Germinal center (tissue), 1 donor: ENCODE results near the gene TAMM41.
A peak's percentile ranks its signal among the peaks of the same experiment; 100 is the strongest.
"Not testable (repeated sequence)": the region's sequence is repeated elsewhere in the genome, so short reads cannot be mapped to it uniquely, and the experiment has no call there.

Experiments used
- DNase-seq: peaks from one replicate; pipeline ENCODE4 v3.0.0; 2012; ENCODE audit warnings: mixed read lengths, low spot score

TAMM41 gene

DNA sequence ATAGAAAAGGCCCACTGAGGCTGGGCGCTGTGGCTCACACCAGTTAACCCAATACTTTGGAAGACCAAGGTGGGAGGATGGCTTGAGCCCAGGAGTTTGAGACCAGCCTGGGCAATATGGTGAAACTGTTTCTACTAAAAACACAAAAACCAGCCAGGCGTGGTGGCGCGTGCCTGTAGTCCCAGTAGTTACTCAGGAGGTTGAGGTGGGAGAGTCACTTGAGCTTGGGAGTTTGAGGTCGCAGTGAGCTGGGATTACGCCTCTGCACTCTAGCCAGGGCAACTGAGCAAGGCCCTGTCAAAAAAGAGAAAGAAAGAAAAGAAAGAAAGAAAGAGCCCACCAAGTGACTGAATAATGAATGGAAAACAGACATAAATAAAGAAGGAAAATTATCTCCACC, 32.0 kb downstream of the TAMM41 start:
- DNase-seq, result no peak

DNA sequence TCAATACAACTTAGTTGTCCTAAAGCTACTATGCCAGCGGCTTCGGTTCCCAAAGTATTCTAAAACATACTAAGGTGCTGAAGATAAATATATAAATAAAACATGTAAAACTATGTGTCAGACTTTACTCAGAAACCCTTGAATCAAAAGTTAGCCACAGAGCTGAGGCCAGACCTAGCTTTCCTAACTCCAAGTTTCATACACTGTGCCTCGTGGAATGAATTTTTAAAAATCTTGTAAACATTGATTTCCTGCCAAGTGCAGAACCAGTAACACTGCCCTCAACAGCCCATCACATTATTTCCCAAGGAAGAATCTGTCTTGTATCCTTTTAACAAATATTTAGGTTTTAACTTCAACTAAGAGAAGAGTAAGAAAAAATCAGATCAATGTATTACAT, 36.4 kb downstream of the TAMM41 start:
- no peak for DNase-seq

DNA sequence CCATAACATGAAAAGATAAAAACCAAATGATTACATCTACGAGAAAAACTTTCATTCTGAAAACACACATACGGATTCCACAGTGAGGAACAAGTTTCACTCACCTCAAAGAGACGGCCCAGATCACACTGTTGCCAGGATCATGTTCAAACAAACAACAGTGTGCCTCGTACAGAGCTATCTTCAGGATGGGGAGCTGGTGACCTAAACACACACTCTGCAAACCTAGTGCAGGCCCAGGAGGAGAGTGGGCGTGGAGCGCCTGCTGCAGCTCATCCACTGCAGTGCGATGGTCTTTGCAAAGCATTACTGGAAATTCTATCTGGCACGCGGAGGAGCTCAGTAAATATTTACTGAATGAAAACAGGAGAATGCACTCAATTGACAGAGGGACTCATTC, 38.5 kb downstream of the TAMM41 start:
- DNase-seq, result no peak

- no peak for DNase-seq
Measured at GRCh38 chr3:11807686-11808085, 39.0 kb downstream of the TAMM41 start.

GRCh38 chr3:11805716-11806115, 41.0 kb downstream of the TAMM41 start:
- DNase-seq, result no peak

DNA sequence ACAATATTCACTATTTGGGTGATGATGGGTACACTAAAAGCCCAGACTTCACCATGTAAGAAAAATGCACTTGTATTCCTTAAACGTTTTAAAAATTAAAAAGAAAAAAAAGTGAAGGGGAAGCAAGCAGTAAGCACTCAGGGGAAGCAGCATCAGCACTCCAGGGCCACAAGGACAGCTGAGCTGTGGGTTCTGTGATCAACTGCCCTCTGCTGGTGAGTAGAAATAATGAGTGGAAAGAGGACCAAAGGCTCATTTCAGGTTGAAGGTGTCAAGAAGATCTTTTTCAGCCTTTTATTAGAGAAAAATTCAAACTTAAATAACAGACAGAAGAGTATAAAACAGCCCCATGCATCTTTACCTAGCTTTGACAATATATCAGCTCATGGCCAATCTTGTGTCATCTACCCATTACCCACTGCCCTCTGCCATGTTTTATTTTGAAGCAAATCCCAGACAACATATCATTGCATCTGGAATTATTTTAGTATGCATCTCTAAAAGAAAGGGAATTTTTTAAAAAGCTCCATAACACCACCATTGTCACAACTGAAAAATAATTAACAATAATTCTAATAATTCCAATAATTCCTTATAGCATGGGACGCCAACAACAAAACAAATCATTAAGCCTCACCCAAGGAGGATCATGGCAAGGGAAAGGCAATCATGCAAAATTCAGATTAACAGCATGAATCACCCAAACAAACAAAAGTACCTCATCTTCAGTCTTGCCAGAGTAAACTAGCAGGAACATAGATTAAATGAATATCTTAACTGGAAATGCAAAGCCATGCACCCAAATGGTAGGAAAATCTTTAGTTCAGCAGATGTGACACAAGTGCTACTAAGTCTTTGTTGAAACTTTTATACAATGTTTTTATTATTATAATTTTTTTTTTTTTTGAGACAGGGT, 42.5 kb downstream of the TAMM41 start:
- peak; percentile 71 for DNase-seq

DNA sequence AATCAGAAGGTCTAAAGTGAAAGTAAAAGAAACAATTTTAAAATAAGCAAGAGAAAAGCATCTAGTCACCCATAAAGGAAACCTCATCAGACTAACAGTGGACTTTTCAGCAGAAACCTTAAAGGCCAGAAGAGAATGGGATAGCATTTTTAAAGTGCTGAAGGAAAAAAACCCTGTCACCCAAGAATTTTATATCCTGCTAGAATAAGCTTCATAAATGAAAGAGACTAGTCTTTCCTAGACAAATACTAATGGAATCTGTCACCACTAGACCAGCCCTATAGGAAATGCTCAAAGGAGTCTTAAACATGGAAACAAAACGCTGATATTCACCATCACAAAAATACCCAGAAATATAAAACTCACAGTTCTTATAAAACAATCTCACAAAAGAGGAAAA, 46.9 kb downstream of the TAMM41 start:
- DNase-seq, result no peak

DNA sequence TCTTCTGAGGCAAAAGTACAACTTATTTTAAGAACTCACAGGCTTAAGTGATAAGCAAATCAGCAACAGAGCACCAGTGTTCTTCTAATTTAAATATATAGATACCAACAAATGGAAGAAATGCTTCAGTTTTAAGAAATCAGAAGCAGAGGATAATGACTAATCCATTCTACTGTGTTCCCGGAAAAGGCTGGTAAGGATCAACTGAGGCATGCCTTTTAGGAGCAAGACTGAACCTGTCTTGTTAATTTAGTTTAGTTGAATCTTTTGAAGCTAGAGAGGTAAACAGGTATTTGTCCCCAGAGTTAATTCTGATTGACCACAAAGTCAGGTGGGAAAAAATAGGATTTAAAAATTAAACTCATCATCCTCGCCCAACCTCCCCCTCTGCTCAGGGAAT, 51.8 kb downstream of the TAMM41 start:
- DNase-seq, result no peak

DNA sequence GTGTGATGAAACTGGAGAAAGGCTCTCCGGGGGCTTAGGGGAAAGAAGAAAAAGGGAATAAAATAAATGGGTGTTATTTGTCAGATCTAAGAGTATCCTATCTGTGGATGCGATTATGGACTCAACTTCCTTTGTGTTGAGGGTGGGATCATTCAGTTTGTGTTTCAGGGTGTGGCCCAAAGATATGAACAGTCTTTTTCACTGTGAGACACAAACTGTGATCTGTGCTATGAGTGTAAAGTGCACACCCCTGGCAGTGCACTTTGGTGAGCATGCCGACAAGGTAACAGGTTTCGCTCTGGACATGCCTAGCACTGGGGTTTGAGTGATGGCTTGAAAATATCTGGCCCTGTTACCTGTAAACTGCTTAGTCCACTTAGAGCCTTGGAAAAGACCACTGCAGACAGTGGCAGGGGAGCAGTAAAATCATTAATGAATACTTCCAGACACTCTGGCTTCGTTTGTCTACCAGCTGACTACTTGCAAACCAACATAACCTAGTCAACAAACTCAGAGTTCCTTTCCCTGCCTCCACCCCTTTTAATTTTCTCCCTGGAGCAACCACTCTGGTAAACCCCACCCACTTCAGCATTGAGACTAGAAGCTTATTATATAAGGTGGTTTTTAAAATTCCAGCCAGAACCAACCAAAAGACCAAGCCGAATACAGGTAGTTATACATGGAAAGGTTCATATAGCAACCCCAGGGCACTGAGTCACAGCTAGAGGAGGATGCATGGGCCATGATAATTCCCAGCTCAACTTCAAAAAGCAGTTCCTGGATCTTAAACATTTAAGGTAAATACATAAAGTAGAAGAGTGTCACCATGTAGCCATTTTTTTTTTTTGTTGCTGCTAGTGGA, 55.1 kb downstream of the TAMM41 start:
- no peak for DNase-seq

GRCh38 chr3:11789412-11789811, 57.3 kb downstream of the TAMM41 start:
- no peak for DNase-seq

DNA sequence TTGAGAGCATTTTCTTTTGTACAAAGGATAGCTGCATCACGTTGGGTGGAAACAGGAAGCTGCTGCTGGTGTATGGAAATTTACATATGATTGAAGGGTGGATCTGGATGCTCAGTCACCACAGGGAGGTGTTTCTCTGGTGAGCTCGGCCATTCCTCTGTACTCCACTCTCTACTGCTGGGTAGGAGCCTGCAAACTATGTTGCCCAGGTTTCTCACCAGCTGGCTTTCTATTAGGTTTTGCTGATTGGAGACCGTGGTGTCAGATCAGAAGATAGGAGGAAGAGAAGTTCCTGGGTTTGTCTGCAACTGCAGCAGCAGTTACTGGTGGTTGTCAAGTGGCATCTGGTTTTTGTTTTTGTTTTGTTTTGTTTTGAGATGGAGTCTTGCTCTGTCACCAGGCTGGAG, 61.7 kb downstream of the TAMM41 start:
- DNase-seq, result peak; percentile 30

GRCh38 chr3:11780341-11780740, 66.3 kb downstream of the TAMM41 start:
- no peak for DNase-seq

DNA sequence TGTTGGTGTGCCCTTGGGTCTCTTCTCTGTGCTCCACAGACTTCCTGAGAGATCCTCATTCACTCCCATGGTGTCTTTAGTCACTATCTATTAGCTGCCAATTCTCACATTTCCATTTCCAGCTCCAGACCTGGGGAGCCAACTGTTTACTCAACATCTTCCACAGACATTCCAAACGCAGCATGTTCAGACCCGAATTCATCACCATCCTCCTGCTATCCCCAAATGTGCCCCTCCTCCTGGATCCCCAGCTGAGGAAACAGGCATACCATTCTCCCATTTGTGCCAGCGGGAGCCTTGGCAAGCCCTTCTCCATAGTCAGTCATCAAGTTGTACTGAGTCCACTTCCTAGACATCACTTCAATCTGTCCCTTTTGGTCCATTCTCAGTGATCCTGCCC, 67.1 kb downstream of the TAMM41 start:
- DNase-seq, result no peak

DNA sequence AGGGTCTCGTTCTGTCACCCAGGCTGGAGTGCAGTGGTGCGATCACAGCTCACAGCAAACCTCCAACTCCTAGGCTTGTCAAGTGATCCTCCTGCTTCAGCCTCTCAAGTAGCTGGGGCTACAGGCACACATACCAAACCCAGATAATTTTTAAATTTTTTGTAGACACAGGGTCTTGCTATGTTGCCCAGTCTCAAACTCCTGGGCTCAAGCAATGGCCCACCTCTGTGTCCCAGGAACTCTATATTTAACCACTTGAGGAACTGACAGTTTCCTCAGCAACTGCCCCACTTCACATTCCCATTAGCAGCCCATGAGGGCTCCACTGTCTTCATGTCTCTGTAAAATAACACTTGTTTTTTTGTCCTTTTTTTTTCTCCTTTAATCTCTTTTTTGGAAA, 68.4 kb downstream of the TAMM41 start:
- no peak for DNase-seq

- DNase-seq, result no peak
Measured at GRCh38 chr3:11776346-11776745, 70.3 kb downstream of the TAMM41 start.

- DNase-seq, result no peak
Measured at GRCh38 chr3:11775493-11775892, 71.2 kb downstream of the TAMM41 start.

GRCh38 chr3:11774296-11774877, 72.3 kb downstream of the TAMM41 start:
- no peak for DNase-seq

DNA sequence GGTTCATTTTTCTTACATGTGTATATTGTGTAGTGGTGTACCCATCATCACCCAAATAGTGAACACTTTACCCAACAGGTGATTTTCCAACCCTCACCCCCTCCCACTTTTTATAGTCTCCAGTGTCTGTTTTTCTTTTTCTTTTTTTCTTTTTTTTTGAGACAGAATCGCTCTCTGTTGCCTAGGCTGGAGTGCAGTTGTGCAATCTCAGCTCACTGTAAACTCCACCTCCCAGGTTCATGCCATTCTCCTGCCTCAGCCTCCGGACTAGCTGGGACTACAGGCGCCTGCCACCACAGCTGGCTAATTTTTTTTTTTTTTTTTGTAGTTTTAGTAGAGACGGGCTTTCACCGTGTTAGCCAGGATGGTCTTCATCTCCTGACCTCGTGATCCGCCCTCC, 74.8 kb downstream of the TAMM41 start:
- not testable (repeated sequence) for DNase-seq

GRCh38 chr3:11770477-11771391, 76.0 kb downstream of the TAMM41 start:
- DNase-seq, result peak; percentile 95

- peak; percentile 46 for DNase-seq
Measured at GRCh38 chr3:11769704-11770476, 76.8 kb downstream of the TAMM41 start.

GRCh38 chr3:11768604-11769003, 78.1 kb downstream of the TAMM41 start:
- DNase-seq, result no peak
